GM21360 (cell line): ENCODE results near the gene CRY1.

Source experiments
- ATAC-seq: cut with Tn5 transposase; IDR thresholded peaks from one replicate; pipeline ENCODE4 v1.9.1; 2021; ENCODE audit warnings: mild to moderate bottlenecking, moderate library complexity; ENCODE audit not compliant: unreplicated experiment

CRY1 gene

DNA sequence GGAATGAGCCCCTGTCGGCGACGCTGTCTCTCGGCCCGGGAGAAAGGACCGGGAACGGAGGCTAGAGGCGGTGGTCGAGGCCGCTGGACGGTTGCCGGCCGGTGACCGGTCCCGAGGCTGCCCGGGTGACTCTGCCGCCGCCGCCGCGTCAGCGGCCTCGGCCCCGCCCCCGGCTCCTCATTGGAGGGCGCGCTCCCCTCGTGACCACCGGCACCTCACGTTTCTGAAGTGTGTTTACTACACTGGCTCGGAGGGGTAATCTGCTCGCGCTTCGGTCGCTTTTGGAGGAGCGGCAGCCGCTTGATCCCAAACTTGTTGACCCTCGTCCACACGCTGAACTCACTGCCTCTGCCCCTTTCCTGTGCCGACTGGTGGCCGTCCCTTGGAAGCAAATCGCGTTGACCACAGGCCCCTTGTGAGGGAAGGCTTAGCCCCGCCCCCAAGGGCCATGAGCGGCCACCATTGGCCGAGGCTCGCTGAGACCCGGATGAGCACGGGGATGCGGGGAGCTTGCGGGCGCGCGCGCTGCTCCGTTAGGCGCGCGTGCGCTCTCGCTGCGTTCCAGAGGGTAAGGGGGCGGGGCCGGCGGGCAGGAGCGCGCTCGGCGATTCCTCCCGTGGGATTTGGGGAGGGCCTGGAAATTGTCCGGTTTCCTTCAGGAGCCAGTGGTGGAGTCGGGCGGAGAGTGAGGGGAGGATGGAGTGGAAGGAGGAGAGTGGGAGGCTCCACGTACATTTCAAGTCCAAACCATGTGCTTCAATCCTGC lies at the start of gene CRY1:
TSS of gene CRY1 (minus strand) at position 133 of the 766 bp plus-strand sequence. CDS start 588 bp downstream, outside the sequence.
- peak; percentile 79 for ATAC-seq

DNA sequence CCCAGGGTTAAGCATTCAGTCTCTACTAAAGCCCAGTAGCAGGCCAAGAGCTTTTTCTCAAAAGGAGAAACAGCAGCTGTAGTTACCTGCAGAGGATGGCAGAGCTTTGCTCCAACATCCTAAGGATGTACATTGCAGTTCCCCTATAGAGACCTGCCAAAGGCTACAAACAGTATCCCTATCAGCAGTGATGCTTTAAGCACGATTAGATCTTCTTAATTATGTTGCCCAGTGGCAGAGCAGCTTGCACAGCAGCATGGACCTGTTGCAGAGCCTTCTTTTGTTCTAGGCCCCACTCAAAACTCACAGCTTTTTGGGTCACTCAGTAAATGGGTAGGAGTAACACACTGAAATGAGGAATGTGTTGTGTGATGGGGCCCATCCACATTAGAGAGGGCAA lies 46.4 kb upstream of the CRY1 start:
- ATAC-seq: no peak

DNA sequence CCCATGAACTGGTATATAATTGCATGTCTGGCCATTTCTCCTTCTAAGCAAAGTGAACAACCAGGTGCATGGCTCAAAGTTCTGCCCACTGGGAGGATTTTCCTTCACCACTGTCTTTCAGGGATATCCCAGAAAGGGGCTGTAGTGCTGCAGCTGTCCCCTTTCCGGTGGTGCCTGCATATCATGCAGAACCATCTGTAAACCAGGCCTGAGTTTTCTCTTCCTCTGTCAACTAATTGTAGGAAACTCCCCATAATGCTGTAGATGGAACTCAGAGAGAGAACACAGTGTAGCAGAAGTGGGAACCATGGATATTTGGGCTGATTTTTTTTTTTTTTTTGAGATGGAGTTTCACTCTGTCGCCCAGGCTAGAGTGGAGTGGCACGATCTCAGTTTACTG lies 45.6 kb upstream of the CRY1 start:
- no peak for ATAC-seq

DNA sequence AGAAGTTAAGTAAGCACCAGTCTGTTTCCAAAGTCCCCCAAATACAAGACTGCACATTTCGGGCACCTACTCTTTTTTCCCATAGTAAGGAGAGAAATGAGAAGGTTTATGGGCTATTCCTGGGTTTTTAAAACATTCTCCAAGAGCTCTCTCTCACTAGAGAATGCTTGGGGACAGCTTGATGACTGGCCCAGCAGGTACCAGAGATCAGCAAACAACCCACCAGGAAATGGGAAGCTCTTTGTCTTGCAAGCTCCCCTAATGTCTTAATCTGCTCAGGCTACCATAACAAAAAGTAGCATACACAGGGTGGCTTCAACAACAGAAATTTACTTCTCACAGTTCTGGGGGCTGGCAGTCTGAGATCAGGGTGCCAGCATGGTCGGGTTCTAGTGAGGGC lies 41.8 kb upstream of the CRY1 start:
- ATAC-seq: no peak

DNA sequence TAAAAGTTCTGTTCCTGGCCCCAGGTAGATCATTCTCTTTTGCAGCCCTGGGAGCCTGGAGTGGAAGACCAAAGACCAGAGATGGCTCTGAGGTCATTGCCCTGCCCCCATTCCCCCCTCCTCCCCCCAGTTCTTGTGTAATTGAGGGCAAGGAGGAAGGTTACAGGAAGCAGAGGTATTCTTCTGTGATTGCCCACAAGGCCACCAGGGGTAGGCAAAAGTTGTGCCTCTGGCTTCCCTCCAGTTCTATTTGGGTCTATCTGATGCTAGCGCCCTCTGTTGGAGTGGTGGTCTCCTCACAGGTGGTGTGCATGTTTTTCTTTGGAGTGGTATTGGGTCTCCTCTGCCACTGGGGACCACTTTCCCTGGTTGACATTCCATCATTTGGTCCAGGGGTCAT lies 41.2 kb upstream of the CRY1 start:
- ATAC-seq: no peak

DNA sequence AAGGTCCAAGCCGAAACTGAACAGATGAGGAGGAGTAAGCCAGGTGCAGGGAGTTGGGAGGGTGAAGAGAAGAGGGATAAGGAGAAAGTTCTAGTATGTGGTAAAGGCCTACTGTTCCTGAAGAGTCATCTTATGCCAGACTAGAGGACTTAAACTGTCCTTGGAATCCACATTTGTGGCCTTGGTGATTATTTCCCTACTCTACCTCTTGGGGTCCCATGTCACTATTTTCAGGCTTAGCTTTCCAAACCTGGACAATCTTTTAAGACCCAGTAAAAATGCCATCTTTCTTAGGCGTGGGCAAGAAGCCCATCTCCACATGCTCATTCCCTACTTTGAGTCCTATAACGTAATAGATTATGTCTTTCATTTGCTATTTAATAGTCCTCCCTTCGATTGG lies 40.1 kb upstream of the CRY1 start:
- ATAC-seq: no peak

DNA sequence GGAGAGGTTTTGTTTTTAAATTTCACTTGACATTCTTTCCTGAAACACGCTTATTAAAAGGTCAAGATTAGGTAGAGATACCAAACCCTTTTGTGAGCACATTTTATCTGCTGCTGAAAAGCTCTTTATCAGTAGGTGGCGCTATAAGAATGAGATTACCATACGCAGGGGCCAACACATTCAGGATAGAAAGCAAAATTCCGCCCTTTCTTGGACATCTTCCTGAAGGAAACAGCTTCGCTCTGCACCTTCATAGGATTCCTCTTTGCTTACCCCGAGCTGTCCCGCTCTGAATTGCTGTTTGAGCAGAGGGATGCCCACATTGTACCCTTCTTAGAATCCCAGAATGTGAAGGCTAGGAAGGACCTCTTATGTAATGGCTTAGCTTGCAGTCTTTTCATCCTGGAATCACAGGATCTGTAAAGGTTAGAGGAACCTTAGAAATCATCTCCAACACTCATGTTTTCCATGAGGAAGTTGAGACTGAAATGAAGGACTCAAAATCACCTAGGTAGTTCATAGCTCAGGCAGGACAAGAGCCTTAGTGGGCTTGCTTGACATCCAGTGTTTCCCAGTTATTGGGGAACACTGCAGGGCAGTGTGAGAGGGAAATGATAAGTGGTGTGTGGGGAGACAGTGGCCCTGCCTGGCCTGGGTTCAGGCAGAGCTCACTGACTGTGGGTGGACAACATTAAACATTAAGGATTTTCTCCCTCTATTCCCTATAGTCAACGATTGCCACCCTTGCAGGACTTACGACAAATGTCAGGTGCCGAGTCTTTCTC lies 38.7 kb upstream of the CRY1 start:
- no peak for ATAC-seq

DNA sequence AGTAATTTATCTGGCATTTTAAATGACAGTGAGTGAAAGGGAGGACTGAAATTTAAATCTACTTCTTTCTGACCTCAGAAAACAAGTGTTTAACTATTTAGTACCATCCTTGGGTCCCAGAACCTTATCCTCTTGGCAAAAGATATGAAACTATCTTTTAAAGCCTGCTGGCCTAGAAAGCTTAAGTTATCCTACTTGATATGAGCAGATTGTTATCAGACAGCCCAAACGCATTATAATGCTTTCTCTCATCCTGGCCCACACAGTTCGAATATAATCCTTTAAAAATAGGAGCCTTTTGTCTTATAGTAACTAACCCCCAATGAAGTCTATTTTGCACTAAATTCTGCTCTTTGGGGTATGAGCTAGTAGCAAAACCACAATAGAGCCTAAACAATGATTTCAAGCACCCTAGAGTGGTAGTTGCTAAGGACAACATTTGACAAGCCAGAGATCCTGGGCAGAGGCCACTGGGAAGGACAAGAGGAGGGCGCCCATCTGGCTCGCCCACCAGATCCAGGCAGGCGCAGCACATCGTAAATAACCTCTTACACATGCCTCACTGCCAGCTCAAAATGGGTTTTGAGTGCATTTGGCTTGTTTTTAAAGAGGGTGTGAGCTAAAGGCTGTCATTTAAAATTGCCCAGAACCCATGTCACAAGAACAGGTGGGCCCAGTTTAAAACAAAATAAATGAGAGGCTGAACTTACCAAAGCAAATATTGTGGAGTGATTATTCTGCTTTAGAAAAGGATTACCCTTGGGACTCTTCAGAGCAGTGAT lies 37.7 kb upstream of the CRY1 start:
- ATAC-seq: no peak

DNA sequence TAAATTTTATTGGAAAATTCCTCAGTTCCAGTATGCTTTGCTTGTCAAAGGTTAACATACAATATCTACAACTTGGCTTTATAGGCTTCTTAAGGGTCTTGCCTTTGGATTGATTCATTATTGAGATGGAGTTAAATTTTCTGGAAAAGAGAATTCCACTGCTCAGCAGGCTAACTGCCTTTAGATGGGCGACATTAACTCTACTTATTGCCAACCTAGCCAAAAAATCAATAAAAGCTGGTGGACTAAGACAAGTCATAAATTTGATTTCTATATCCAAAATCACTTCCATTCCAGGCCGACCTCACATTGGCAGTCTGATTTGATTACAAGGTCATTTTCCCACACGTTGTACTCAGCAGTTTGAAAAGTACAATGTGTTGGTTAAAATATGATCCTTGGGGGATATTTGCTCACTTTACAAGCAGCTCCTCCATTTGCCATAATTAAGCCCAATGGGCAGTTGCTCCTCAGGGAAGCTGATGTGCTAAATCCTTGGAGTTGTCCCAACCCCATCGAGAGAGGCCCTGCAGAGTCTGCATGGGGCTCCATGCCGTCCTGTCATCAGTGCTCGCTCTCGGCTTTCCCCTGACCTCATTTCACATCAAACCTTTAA lies 36.1 kb upstream of the CRY1 start:
- ATAC-seq: no peak

DNA sequence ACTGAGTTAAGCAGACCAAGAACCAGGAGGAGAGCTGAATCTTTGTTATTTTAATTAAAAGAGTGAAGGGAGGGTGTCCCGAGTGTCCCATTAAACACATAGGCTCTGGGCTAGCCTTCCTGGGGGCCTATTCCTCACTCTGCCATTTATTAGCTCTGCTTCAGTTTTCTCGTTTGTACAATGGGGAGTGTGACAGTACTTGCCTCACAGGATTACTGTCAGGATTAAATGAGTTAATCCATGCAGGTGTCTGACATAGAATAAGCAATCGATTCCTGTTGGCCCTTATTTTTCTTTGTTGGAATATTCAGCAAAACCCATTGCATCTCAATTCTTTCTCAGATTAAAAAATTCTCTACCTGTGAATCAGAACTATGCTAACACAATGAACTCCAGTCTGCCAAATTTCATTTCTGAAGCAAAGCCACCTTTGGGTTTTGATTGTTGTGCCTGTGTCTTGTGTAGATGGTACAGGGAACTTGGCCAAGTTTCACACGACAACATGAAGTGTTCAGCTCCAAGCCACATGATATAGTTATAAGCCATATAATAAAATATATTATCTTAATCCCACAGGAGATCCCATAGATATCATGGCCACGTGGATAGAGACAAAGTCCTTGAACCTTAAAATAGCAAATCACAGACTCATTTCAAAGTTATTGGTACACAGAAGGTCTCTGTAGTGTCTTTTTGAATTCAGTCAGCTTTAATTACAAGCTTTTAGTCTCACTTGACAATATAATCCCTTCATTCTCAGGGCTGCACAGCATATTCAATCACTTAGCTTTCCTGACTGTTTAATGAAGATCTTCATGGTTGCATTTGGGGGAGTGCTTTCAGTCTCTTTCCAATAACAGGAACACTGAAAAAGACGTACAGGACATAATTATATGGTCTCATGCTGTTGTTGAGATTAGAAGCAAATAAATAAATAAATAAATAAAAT lies 34.4 kb upstream of the CRY1 start:
- ATAC-seq: no peak

DNA sequence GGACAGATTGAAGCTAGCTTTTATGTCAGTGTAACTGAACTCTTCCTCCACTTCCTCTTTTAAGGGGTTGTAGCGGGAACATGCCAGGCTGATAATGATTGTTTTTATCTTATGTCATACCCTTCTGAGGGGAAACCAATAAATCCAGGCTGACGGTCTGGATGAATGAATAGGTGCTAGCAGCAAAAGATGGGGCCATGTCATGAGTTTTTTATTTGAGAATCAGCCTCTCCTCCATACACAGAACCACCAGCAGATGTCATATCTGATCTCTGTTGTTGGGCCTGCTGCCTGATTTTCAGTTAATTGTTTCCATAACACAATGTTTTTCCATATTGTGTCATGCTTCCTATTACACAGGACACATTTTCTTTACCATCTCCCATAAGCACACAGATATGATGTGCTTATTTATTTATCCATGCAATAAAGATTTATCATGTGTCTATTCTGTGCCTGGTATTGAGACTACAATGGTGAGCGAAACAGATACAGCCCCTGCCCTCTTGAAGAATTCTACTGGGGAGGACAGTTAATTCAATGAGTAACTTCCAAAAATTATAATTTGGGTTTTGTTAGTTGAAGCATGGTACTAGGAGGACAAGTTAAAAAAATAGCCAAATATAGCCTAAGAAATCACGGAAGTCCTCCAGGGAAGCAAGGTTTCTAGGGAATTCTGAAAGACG lies 33.6 kb upstream of the CRY1 start:
- no peak for ATAC-seq

DNA sequence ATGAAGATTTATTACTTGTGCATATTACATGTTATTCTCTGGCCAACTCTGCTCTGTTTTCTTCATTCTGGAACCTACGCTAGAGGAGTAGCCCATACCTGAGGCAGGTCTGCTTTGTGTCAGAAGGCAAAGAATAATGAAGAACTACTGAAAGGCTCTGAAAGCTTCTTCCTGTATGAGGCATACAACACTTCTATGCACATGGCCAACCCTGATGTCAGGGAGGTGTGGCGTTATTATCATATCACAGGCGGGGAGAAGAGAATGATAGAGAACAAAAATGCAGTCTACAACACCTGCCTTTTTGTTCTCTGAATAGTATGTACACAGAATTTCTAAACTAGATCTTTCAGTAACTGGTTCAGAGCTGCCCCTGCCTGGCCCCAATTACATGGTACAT lies 32.5 kb upstream of the CRY1 start:
- no peak for ATAC-seq

DNA sequence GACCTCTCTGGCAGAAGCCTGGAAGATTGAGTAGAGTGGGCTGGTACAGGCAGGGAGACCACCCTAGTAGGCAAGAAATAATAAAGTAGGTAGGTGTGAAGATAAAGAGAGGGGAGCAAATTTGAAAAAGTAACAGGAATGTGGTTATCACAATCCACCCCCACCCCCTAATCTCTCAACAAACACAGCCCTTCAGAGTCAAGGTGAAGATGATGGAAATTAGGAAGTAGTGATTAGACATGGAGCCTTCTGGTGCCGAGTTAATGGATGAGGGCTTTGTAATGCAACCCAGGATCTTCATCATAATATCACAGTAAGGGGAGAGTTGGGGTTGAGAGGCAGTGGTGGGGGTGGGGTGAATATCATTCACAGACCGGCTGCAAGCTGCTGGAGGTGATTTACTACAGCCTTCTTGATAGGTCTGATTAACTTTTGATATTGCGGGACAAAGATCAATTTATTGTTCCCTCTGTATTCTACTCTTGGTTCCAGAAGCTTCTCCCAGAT lies 29.2 kb upstream of the CRY1 start:
- ATAC-seq: no peak

DNA sequence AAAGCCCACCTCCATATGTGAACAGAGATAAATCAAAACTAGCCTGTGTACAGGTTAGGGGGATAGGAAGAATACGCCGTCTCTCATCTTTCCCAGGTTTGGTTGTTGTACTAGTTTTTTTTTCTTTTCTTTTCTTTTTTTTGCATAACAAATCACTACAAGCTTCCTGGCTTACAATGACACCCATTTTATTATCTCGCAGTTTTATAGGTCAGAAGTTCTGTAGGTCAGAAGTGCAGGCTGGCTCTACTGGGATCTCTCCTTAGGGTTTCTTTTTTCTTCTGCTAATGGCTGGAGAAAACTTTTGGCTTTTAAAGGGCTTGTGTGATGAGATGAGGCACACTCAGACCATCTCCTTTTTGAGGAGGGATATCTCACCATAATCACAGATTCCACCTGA lies 25.7 kb upstream of the CRY1 start:
- no peak for ATAC-seq

DNA sequence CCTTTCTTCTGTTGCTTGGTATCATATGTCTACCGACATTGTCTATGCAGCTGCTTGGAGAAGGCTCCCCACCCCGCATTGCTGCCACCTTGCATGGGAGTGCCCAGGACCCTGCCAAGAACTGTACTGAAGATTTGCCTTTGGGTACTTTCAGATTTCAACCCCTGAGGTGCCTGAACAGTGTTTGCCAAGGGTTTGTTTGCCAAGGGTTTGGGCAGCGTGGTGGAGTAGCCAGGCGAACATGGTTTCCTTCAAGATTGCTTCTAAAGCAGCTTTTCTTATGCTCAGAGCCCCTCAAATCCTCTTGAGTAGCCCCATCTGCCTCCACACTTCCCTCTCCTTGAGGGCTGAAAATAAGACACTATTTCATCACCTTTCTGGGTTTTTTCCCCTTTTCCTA lies 25.3 kb upstream of the CRY1 start:
- no peak for ATAC-seq

DNA sequence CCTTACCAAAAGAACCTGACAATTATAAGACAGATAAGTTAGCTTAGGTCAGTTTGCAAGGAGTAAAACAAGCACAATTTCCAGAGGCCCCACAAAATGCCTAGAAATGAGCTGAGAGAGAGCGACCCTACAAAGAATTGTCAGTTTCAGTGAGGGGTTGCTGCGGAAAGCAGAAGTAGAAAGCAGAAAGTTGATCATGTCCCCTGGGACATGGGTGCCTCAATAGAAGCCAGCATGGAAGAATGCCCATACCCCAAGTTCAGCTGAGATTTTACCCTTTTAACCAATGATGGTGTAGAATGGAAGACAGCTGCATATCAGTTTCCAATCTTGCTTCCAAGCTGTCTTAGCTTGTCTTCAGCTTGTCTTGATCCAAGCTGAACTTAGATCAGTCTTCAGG lies 21.8 kb upstream of the CRY1 start:
- no peak for ATAC-seq

DNA sequence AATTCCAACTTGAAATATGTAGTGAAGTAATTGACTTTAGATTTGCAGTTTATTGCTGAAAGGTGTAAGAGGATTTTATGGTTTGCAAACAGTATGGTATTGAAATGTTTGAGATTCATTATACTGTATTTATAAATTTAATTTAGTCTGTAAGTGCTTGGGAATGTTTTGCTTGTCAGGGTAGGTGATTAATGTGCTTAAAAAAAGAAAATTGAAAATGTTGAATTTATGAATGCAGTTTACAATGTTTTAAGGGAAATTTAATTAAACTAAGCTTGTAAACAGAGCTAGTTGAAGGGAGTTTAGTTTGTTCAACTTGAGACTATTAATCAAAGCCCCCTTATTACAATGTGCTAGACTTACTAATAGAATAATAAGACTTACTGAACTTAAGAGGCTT lies 18.0 kb upstream of the CRY1 start:
- no peak for ATAC-seq

DNA sequence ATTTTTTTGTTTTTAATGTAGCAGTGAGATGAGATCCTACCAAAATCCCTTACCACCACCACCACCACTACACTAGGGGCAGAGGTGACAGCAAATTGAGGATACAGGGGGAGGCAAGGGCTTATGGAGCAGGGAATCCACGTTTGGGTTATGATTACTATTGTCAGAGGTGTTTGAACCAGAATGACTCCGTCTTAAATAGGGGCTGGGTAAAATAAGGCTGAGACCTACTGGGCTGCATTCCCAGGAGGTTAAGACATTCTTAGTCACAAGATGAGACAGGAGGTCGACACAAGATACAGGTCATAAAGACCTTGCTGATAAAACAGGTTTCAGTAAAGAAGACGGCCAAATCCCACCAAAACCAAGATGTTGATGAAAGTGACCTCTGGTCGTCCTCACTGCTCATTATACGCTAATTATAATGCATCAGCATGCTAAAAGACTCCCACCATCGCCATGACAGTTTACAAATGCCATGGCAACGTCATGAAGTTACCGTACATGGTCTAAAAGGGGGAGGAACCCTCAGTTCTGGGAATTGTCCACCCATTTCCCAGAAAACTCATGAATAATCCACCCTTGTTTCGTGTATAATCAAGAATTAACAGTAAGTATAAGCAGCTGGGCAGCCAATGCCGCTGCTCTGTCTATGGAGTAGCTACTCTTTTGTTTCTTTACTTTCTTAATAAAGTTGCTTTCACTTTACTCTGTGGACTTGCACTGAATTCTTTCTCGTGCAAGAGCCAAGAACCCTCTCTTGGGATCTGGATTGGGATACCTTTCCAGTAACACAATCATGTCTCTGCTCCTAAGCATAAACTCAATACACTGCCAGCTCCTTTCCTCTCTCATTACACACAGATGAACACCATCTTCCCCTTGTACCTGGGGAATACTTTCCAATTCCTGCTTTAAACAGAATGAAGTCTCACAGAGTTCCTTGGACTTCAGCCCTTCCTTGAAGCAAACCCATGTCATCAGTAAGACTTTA lies 16.7 kb upstream of the CRY1 start:
- no peak for ATAC-seq
